Loucy (cell line): Measurements from ENCODE around the gene CYP3A4.

Experiments used
- EZH2phosphoT487 ChIP-seq: fragments of 200-600 bp; IDR thresholded peaks from 2 replicates; pipeline ENCODE4 v1.6.1; 2018; ENCODE audit warnings: antibody characterized with exemption, mild to moderate bottlenecking, moderate library complexity, borderline replicate concordance
- TF ChIP-seq, protein P1 (sequence below): fragments of 200-600 bp; sonication (generic); conservative IDR thresholded peaks from 2 replicates; pipeline ENCODE4 v1.5.1; 2014; ENCODE audit warnings: mild to moderate bottlenecking, antibody characterized with exemption, low read length

DNA sequence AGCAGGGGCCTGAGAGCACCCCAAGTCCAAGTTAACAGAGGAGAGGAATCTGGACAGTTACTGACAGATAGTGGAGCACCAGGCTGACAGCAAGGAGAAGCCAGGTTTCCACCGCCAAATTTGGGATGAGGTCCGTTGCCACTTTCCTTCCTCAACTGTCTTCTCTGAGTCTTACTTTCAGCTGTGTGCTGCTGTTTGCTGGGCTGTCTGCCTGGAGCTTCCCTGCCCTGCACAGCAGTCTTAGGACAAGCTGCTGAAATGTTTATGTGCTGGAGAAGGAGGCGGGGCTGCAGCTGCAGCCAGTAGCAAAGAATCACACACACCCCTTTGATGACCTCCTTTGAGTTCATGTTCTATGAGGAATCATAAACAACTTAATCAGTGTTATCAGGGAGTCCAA lies 31.6 kb downstream of the CYP3A4 start:
- TF ChIP-seq, protein P1, sequence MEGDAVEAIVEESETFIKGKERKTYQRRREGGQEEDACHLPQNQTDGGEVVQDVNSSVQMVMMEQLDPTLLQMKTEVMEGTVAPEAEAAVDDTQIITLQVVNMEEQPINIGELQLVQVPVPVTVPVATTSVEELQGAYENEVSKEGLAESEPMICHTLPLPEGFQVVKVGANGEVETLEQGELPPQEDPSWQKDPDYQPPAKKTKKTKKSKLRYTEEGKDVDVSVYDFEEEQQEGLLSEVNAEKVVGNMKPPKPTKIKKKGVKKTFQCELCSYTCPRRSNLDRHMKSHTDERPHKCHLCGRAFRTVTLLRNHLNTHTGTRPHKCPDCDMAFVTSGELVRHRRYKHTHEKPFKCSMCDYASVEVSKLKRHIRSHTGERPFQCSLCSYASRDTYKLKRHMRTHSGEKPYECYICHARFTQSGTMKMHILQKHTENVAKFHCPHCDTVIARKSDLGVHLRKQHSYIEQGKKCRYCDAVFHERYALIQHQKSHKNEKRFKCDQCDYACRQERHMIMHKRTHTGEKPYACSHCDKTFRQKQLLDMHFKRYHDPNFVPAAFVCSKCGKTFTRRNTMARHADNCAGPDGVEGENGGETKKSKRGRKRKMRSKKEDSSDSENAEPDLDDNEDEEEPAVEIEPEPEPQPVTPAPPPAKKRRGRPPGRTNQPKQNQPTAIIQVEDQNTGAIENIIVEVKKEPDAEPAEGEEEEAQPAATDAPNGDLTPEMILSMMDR: no peak
- TF ChIP-seq EZH2phosphoT487: no peak
